Ecto neural progenitor cell (in vitro differentiated cells): ENCODE data around the gene NEU3.
"Not testable (repeated sequence)": the region's sequence is repeated elsewhere in the genome, so short reads cannot be mapped to it uniquely, and the experiment has no call there.

Experiments used
- DNase-seq: peaks from one replicate; pipeline ENCODE4 v3.0.0-alpha.2; 2018; ENCODE audit warnings: low spot score

Gene NEU3

DNA sequence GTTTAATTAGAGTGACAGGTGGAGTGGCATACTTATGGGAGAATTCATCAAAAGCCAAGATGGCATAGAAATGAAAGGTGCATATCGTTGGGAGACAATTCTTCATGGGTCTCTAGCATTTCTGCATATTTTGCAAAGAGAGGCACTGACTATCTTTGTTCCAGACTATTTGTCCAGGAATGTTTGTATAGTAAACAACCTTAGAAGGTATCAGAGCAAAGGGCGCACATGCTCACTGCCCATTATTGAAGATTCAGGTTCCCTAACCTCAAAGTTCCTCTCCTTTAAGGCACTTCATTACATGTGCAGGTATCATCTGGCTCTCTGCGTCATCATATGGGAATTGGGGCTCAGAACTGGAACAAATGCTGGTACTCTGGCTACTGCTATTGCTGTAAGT, 4.7 kb upstream of the NEU3 start:
- DNase-seq: no peak

DNA sequence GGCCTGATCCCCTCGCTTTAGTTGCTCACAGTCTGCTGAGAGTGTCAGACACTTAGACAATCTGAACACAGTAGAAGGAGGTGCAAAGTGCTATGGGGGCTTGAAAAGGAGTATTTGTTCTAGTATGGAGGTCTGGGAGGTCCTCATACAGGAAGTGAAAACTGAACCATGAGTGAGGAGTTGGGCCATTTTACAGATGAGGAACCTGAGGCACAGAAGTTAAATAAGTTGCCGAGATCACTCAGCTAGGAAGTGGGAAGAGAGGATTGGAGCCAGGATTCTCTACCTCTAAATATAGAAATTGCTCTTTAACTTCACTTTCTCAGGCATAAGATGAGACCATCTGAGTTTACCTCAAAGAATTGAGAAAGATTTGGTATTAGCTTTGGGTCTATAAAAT, 4.0 kb upstream of the NEU3 start:
- no peak for DNase-seq

DNA sequence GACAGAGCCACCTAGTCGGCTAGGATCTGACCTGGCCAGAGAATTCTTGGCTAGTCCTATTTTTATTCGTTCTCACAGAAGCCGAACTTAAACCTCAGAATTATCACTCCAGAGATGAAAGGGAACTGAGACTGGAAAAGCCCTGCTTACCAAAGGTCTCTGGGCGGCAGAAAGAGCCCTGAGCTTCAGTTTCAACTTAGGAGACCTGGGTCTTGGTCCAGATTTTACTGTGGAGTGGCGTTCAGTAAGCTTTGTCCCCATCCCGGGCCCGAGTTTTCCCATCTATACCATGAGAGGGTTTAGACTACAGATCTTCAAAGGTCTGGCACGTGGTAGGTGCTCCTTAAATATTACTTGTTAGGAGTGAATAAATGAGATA, 516 bp downstream of the NEU3 start:
- DNase-seq: no peak

DNA sequence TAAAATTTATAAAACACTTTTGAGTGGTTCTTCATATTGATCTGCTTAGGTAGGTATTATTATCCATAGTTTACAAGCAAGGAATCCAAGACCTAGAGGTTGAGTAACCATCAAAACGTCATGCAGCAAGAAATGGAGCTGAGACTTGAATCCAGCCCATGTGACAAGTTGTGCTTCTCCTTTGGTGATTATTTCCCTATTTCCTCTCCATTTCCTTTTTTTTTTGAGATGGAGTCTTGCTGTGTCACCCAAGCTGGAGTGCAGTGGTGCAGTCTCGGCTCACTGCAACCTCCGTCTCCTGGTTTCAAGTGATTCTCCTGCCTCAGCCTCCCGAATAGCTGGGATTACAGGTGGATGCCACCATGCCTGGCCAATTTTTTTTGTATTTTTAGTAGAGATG, 1.4 kb downstream of the NEU3 start:
- not testable (repeated sequence) for DNase-seq

DNA sequence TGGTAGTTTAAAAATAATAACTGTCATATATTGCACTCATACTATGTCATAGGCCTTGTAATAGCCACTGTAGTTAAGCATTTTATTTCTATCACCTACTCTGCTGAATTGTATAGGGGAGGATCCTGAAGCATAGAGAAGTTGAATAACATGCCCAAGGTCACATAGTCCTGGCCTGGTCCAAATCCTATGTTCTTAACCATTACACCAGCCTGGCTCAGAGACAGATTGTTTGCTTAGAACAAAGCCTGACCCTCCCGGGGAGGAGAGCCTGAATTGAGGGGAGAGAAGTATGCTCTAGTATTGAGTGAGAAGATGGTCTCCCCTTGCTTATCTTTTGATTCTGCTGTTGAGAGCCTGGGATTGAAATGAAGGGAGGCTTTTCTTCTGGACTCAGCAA, 2.2 kb downstream of the NEU3 start:
- no peak for DNase-seq

DNA sequence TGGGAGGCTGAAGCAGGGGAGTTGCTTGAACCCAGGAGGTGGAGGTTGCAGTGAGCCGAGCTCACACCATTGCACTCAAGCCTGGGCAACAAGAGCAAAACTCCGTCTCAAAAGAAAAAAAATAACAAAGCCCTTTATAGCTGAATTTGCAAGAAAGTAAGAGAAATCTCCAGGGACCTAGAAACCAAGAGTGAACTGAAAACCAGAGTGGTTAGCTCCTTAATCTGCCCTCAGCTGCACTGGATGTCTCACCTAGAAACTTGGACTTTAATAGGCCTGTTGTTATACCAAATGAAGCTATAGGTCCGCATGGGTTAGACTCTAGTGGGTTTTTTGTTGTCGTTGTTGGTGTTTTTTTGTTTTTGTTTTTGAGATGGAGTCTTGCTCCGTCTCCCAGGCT, 4.1 kb downstream of the NEU3 start:
- DNase-seq: no peak

DNA sequence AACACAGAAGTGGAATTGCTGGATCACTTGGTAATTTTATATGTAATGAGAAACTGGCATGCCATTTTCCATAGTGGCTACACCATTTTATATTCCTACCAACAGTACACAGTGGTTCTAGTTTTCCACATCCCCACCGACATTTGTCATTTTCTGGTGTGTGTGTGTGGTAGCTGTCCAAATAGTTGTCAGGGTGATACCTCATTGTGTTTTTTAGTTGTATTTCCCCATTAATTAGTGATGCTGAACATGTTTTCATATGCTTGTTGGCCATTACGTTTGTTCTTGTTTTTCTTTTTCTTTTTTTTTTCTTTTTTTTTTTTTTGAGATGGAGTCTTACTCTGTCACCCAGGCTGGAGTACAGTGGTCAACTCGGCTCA, 12.2 kb downstream of the NEU3 start:
- DNase-seq: no peak

DNA sequence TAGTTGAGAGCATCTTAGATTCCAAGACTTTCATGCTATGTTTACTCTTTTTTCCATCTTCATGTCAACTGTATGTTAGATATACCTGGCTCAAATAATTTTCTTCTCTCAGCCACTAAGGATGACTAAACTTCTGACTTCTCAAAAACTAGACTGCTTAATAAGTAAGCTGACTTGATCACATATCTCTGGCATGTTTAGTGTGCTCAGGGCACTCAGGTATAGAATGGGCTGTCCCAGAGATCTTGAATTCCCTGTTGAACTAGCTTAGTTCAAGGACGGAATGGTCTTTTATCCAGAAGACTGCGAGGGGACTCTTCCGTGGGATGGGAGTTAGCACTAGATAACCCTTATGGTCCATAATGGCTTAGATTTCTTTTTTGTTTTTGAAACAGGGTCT, 13.0 kb downstream of the NEU3 start:
- no peak for DNase-seq

DNA sequence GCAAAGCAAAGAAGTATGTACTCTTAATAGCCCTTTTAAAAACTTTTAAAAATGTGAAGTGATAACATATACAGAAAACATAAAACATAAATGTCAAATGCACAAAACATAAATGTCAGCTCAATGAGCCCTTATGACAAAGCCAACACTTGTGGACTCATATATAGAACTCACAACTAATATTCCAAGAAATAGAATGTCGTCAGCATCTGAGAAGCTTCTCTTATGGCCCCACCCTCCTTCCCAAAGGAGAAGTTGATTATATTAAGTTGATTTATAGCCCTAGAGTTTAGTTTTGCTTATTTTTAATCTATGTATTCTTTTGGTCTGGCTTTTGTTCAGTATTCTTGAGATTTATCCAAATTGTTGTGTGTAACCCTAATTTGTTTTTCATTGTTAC, 13.8 kb downstream of the NEU3 start:
- no peak for DNase-seq

DNA sequence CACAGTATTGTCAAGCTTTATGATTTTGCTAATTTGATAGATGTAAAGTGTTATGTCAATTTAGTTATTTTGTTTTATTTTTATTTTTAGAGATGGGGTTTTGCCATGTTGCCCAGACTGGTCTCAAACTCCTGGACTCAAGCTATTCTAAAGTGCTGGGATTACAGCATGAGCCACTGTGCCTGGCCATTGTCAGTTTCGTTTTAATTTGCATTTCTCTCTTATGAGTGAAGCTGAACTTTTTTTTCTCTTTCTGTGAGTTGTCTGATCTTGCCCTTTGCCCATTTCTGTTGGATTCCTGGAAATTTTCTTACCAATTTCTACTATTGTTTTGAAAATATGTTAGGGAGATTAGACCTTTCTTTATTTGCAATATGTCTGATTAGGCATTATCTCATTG, 15.5 kb downstream of the NEU3 start:
- DNase-seq: no peak

DNA sequence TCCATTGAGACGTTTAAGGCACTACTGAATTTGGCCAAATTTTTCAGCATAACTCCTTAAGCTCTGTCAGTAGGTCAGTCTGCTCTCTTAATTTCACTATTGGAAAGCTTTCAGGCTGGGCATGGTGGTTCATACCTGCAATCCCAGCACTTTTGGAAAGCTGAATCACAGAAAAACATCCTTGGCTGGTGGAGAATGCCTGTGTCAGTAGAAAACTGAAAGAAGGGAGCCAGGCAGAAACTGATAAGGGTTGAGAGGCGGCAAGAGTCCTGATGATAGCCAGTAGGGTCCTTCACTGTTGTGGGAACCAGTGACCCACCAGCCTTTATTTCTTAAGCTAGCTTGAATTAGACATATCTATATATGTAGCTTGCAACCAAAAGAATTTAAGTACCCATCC, 22.6 kb downstream of the NEU3 start:
- DNase-seq: no peak

DNA sequence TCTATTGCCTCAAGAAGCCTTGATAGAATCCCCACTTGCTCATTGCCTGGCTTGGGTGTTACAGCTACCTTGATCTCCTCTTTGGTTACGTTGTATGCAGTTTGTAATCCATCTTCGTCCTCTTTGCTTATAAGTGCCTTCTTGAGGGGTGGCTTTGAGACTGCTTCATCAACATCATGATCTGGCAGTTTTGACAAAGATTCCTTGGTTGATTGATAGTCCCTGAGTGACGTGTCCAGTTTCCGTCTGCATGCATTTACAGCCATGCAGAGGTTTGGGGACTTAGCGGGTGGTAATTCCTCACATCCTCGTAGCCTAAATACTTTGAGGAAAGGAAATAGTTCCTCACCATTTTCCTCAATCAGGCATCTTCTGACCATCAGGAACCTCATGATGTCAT, 23.1 kb downstream of the NEU3 start:
- no peak for DNase-seq

DNA sequence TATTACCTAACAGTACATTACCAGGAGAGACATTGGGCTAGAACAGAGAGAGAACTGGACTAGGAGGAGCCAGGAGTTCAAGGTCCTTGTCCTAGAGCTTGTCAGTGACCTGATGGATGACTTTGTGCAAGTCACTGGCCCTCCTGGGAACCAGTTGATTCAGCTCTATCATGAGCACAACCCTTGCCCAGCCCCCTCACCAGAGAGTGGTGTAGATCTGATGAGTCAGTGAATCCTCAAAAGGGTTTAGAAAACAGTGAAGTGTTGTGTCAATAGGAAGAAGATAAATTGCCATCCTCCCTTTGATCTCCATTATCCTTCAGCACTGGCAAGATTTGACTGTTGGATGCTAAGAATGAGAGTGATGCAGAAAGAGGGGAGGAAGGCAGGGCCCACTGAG, 24.3 kb downstream of the NEU3 start:
- DNase-seq: no peak

DNA sequence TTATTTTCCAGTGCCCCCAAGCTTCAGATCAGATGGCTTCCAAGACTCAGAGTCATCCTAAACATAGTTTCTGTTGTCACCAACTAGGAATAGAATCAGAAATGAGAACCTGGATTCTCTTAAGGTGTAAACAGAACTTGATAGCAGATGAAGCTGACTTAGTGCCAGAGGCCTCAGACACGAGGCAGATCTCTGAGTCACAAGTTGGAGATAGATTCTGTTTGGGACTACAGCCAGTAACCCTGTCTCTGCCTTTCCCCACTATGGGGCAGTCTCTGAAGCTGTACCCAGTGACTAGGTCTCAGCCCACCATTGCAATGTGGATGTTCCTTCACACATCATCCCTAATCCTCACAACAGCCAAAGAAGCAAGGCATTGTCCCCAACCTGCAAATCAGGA, 25.4 kb downstream of the NEU3 start:
- no peak for DNase-seq

DNA sequence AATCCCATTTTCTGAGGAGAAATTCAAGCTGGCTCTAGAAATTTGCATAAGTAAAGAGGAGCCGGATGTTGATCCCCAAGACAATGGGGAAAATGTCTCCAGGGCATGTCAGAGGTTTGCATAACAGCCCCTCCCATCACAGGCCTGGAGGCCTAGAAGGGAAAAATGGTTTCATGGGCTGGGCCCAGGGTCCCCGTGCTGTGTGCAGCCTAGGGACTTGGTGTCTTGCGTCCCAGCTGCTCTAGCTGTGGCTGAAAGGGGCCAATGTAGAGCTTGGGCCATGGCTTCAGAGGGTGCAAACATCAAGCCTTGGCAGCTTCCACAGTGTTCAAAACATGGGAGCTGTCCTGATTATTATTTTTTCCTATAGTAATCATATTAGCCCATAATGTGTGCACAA, 30.5 kb downstream of the NEU3 start:
- not testable (repeated sequence) for DNase-seq

DNA sequence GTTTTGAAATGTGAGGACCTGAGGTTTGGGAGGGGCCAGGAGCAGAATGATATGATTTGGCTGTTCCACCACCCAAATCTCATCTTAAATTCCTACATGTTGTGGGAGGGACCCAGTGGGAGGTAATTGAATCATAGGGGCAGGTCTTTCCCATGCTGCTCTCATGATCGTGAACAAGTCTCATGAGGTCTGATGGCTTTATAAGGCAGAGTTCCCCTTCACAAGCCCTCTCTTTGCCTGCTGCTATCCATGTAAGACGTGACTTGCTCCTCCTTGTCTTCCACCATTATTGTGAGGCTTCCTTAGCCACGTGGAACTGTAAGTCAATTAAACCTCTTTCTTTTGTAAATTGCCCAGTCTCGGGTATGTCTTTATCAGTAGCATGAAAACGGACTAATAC, 31.6 kb downstream of the NEU3 start:
- not testable (repeated sequence) for DNase-seq

DNA sequence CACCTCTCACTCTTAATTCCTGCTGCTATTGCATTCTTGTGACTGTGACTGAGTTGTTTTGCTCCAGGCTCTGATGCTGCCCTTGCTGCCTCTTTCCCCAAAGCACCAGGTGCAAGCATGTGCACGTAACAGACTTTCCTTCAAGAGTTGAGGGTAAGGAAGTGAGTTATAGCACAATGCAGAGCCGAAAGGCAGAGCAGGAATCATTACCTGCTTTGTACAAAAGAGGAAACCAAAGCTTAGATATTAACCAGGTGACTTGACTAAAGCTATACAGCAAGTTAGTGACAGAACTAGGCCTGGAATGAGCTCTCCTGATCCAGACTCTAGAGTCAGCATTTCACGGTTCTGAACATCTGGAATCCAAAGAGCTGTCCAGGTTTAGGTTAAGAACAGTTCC, 33.6 kb downstream of the NEU3 start:
- peak; percentile 29 for DNase-seq

DNA sequence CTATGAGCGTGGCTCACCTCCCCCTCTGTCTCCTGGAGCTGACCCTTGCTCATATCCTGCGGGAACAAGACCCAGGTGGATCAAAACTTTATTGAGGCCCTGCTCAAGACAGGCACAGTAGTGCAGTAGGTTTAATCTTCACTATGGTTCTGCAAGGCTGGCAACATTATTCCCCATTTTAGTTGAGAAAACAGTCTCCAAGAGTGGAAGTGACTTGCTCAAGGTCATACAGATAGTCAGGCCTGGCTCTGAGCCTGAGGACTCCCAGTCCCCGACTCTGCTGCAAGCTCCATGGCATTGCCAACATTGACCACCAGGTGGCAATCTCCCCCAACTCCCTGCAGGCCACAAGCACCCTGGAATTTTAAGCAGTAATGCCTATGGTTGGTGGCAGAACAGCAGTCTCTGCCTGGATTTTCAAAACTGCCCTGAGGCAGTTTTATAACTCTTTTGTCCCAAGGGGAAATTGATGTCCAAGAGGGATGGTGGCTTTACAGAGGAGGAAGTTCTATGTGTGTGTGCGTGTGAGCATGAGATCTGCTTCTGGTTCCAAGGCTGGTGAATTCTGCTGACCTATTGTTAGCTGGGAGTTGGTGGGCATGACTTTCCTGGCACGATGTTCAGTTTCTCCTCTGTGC, 34.1 kb downstream of the NEU3 start:
- peak; percentile 86 for DNase-seq

DNA sequence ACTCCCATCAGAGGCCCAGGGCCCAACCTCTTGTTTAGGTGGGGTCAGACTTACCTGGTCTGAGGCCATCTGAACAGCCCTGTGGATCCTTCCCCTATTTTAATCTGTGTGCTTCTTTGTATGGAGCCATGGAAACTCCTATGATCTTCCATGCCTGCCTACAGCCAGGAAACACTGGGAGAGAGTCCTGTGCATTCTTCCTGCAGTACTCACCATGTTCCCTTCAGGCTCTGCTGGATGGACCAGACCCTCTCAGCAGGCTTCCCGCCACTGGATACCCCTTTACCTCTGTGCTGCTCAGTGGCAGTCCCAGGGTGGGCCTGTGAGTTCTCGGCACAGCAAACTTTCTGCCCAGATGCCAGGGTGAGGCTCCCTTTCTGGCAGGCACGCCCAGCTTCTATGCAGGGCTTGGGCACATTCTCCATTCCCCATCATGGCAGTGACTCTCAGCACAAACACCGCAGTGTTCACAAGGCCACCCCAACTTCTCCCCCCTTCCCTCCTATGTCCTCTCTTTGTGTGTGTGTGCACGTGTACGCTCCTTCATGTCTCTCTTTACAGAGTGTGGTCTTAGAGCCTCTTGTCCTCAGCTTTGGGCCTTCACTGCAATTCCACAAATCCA, 34.8 kb downstream of the NEU3 start:
- DNase-seq: peak; percentile 41

DNA sequence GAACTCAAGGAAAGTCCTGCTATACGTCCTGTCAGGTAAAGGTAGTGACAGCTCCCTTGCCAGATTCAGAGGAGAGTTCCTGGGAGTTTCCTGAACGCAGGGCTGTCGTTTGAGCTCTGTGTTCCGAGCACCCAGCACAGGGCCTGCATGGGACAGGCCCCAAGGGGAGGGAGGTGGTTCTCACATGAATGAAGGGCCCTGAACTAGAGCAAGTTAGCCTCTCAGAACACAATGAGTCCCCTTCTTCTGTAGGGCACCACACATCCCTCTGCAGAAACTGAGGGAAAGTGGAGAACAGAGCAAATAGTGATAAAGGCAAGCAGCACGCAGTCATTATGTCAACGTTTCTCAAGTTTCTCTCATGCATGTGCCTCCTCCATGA, 35.3 kb downstream of the NEU3 start:
- DNase-seq: peak; percentile 29

DNA sequence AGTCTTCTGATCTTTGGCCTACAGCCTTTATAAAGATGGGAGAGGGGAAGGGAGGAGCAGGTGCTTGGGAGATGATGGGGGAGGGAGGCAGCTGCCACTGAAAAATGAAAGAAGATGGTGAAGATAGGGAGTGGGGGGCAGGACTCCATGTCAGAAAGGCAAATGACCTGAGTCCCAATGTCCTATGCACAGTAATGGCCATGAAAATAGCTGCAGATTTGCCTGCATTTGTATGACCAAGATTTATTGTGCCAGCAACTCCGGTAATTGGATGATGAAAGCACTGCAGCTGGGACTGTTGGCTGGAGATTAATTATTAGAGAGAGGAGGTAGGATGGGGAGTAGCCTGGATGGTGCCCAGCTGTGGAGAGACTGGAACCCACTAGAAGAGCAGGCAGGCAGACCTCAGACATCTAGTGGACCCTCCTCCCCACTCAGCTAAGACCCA, 36.1 kb downstream of the NEU3 start:
- peak; percentile 22 for DNase-seq

DNA sequence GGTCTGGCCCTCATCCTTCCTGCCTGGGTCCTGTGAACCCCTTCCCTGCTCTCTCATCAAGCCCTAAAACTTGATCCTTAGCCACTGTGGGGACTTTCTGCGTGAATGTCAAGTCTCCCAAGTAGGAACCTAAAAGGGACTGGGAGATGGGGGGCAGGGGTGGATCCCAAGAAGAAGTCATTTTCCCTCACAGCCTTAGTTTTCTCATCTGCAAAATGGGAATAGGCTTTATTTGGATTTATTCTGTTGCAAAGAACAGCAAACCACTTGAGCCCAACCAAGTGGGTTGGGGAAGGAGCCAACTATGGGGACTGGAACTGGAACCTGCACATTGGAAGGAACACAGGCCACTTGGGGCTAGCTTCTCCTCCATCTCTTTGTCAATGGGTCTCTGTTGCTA, 36.8 kb downstream of the NEU3 start:
- DNase-seq: peak; percentile 10

DNA sequence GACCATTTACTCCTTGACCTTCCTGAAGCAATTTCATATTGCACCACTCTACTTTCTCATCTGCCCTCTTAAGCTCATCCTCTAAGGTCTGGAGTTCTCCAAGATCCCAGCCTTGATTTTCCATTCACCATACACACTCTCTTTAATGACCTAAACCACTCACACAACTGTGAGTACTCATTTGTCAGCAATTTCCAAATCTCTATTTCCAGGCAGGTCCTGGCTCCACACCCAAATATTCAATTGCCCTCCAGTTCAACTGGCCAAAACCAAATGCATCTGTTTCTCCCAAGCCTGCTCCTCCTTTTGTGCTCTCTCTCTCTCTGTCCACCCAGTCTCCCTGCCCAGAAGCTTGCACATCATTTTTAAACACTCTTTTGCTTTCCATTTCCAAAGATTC, 39.6 kb downstream of the NEU3 start:
- DNase-seq: peak; percentile 14

DNA sequence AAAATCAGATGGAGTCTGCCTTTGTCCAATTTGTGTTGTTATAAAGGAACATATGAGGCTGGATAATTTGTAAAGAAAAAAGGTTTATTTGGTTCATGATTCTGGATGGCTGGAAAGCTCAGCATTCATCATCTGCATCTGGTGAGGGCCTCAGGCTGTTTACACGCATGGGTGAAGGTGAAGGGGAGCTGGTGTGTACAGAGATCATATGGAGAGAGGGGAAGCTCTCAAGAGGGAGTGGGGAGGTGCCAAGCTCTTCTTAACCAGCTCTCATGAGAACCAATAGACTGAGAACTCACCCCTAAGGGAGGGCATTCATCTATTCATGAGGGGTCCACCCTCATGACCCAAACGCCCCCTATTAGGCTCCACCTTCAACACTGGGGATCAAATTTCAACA, 40.0 kb downstream of the NEU3 start:
- peak; percentile 3 for DNase-seq
